ENCODE data around the gene ITGA5. TPM values are rescaled to one million over a fixed set of nuclear protein-coding genes. Genes with fewer than 3 reads are reported as not detected.
A peak's percentile ranks its signal among the peaks of the same experiment; 100 is the strongest.

ITGA5 gene
- total and polyA plus RNA-seq, 2 experiments from 2014 or later = 52.6 to 55.8 TPM

DNA sequence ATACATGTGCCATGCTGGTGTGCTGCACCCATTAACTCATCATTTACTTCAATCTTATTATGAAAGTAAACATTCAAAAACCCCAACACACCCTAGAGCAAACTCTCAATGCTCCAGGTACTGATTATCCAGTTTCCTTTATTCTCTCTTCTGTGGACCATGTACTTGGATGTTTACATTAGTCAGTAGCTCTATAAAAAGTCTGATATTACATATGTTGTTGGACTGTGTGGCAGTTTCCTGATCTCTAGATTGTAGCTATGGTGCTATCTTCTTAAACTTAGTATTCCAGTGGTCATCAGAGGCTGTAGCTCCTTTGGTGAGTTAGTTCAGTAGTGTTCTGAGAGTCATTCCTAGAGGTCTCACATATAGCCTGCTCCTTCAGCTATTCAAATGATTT is 25.1 kb upstream of the ITGA5 start:
- Histone ChIP-seq H3K27me3 (peaks cover 31% of the 10 kb centered on the region), H3K27ac (no peak overlapping the region), H3K4me1 (ENCODE audit: low read depth) (no peaks in the 10 kb centered on the region), H3K4me3 (no peak overlapping the region), H3K36me3 (no peaks in the 10 kb centered on the region), H3K9me3 (ENCODE audit: low read depth) (no peaks in the 10 kb centered on the region)
- DNase-seq (ENCODE audit: low read depth in 1 of 2, low spot score in 1 of 2) = no peak
- TF ChIP-seq CTCF (IDR thresholded peaks at IDR 0.05; ENCODE audit: low read depth, low read length) = no peak

- Histone ChIP-seq H3K27ac (no peak overlapping the region), H3K36me3 (no peaks in the 10 kb centered on the region), H3K4me1 (ENCODE audit: low read depth) (no peaks in the 10 kb centered on the region), H3K4me3 (no peak overlapping the region), H3K9me3 (ENCODE audit: low read depth) (no peaks in the 10 kb centered on the region), H3K27me3 (peaks cover 24% of the 10 kb centered on the region)
- no peak for TF ChIP-seq CTCF (IDR thresholded peaks at IDR 0.05; ENCODE audit: low read depth, low read length)
- no peak for DNase-seq (ENCODE audit: low read depth in 1 of 2, low spot score in 1 of 2)
Observed at GRCh38 chr12:54443446-54443845, 24.4 kb upstream of the ITGA5 start.

DNA sequence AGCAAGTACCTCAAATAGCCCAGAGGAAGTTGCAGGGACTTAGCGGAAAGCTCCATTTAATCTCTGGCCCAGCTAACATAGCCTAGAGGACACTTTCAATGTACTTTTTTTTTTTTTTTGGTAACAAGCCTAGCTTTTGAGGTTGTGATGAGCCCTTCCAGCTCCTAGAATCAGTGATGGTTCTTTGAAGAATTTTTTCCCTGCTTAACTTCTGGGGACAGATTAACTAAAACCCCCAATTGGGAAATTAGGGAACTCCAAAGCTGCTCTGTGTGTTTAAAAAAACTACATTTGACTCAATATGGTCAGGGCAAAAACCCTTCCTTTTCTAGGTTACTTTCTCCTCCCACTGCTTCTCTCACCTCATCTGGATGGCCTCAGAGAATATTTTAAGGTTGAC is 23.9 kb upstream of the ITGA5 start:
- no peaks in the 10 kb centered on the region for H3K36me3 ChIP-seq
- no peaks in the 10 kb centered on the region for H3K9me3 ChIP-seq (ENCODE audit: low read depth)
- no peak for TF ChIP-seq CTCF (IDR thresholded peaks at IDR 0.05; ENCODE audit: low read depth, low read length)
- H3K4me3 ChIP-seq = no peak overlapping the region
- no peak for DNase-seq (ENCODE audit: low read depth in 1 of 2, low spot score in 1 of 2)
- no peaks in the 10 kb centered on the region for H3K4me1 ChIP-seq (ENCODE audit: low read depth)
- H3K27me3 ChIP-seq = peaks cover 23% of the 10 kb centered on the region
- H3K27ac ChIP-seq = no peak overlapping the region

- DNase-seq (ENCODE audit: low read depth in 1 of 2, low spot score in 1 of 2) = no peak
- Histone ChIP-seq H3K27ac (no peak overlapping the region), H3K27me3 (peaks cover 15% of the 10 kb centered on the region), H3K4me1 (ENCODE audit: low read depth) (no peaks in the 10 kb centered on the region), H3K9me3 (ENCODE audit: low read depth) (no peaks in the 10 kb centered on the region), H3K4me3 (no peak overlapping the region), H3K36me3 (no peaks in the 10 kb centered on the region)
- no peak for TF ChIP-seq CTCF (IDR thresholded peaks at IDR 0.05; ENCODE audit: low read depth, low read length)
Observed at GRCh38 chr12:54442099-54442498, 23.0 kb upstream of the ITGA5 start.

DNA sequence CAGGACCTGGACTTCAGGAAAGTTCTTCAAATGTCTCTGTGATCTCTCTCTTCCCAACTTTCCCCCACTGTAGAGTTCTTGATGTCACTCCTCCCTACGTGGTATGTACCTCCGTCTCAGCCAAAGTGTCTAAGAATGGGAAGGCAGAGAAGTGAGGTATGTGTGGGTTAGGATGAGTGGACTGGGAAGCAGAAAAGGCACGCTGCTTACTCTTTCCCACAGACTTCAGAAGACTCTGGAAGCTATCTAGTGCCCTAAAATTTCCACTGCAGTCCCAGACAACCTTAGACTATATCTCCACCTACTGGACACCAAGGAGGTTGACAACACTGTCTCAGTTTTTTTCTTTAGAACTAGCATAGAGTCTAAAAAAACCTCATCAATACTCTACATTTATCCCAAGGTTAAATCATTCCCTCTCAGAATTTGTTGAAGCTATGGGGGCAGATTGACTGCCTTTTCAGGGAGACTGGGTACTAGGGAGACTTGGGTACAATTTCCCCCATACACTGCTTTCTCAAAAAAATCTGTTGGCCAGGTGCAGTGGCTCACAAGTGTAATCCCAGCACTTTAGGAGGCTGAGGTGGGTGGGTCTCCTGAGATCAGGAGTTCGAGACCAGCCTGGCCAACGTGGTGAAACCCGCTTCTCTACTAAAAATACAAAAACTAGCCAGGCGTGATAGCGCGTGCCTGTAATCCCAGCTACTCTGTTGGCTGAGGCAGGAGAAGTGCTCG is 20.6 kb upstream of the ITGA5 start:
- Histone ChIP-seq H3K27ac (no peak overlapping the region), H3K36me3 (no peaks in the 10 kb centered on the region), H3K4me1 (ENCODE audit: low read depth) (no peaks in the 10 kb centered on the region), H3K4me3 (no peak overlapping the region), H3K9me3 (ENCODE audit: low read depth) (no peaks in the 10 kb centered on the region), H3K27me3 (no peaks in the 10 kb centered on the region)
- peak; percentile 78 to 82 for DNase-seq (ENCODE audit: low read depth in 1 of 2, low spot score in 1 of 2)
- TF ChIP-seq CTCF (IDR thresholded peaks at IDR 0.05; ENCODE audit: low read depth, low read length) = peak; percentile 79

Data from cardiac muscle cell (in vitro differentiated cells and primary cell).